NCI-H128 (cell line): ENCODE data around the gene HAPLN2.

ENCODE experiments used
- DNase-seq: peaks from one replicate; lab custom pipeline; 2025; ENCODE audit not compliant: unreplicated experiment; lab: John Stamatoyannopoulos, UW

The HAPLN2 gene

DNA sequence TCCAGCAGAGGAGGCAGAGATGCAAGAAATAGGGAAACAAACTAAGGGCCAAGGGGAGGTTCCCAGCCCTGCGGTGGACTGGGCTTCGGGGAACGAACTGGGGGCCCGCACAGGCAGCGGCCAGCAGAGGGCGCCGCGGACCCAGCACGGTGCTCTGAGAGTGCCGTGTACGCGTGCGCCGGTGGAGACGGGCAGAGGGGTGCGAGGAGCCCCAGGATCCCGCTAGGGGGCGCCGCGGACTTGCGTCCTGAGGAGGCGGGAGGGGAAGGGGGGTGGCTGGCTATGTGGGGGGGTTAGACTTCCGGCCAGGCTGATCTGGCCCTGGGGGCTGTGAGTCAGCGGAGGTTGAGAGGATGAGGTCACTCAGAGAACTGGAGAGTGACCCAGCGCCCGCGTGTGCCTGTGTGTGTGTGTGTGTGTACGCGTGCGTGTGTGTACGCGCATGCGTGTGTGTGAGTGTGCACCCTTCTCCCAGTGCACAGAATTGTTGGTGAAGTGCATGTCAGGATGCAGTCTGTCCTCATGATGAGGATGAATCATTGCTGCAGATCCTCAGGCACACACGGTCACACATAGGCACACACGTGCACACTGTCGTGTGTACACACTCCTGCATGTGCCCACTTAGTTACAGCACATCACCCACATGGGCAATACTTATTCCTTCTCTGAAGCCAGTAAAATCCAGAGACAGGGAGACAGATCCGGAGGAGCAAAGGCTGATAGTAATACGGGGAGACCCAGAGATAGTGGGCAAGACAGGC is 41.0 kb downstream of the HAPLN2 start:
- peak; percentile 89 for DNase-seq

DNA sequence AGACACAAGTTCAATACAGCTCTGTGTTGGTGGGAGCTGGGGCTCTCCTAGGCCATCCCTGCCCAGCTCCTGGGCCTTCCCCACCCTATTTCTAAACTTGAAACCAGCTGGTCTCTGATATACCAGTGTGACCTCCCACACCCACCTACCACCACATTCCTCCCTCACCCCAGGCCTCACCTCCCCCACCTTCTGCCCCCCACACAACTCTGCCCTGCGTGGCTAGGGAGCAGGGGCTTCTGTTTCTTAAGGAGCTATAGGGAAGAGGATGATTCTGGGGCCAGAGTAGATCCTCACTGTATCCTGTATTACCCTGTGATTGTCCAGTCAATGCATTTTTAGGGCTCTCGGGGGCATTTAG is 41.5 kb downstream of the HAPLN2 start:
- DNase-seq = no peak

DNA sequence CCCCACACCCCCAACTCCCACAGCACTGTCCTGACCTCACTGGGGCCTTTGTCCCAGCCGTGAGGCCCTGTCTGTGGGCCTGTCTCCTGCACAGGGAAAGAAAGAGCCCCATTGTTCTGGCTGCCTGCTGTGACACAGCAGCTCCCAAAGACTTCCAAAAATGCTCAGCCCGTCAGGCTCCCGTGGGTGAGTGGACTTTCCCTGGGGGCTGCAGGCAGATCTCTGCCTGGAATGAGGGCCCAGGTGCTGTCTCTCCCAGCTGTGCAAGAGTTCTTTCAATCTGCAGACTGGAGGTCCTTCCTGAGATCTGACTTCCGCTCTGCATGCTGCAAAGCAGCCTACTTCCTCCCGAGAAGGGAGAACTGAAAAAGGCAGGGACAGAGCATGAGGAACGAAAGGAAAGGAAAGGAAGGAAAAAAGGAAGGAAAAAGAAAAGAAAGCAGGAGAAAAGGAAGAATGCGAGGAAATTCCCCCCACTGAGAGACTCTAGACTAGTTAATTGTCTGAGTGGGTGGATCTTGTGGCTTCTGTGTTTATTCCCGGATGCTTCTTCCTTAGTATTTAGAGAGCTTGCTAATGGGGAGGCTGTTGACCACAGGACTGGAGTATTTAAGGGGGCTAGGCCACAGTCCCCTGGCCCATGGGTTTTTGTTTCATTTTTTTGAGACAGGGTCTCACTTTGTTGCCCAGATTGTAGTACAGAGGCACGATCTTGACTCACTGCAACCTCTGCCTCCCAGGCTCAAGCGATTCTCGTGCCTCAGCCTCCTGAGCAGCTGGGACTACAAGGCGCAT is 43.0 kb downstream of the HAPLN2 start:
- DNase-seq = no peak

GRCh38 chr1:156662800-156663055 is 43.5 kb downstream of the HAPLN2 start:
- DNase-seq = no peak

GRCh38 chr1:156663178-156663577 is 44.0 kb downstream of the HAPLN2 start:
- no peak for DNase-seq

DNA sequence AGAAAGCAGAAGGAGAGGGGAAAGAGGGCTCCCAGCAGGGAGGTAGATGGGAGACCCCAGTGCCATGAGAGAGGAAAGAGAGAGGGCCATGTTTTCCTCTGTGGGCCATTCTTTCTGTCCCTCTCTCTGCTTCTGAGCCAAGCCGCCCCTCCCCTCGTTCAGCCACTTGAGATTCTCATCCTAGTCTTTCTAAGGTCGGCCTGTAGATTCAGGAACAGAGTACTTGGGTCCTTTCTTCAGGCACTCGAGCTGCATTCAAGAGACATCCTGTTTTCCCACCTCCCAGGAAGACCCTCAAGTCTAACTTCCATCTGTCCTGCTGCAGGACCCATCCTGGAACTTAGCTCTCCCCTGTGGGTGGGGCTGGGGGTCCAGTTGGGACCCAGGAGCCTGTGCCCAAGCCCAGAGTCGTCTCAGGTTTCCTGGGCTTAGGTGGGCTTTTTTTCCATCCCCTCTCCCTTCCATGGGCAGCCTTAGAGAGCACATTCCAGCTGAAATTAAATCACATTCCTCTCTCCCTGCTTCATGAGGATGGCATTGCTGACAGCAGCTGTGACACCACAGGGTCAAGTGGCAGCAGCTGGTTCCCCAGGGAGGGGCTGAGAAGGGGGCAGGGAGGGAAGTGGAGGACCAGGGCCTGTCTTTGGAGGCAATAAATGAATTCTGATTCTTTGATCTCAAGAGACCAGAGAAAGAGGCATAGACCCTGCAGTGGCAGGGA is 45.0 kb downstream of the HAPLN2 start:
- DNase-seq = no peak

GRCh38 chr1:156664767-156665411 is 45.7 kb downstream of the HAPLN2 start:
- no peak for DNase-seq

- DNase-seq = no peak
These were observed 46.3 kb downstream of the HAPLN2 start for GRCh38 chr1:156665539-156665938.

GRCh38 chr1:156666862-156667609 is 47.8 kb downstream of the HAPLN2 start:
- DNase-seq = no peak

- DNase-seq = no peak
These were observed 48.4 kb downstream of the HAPLN2 start for GRCh38 chr1:156667610-156667967.

- DNase-seq = no peak
These were observed 48.9 kb downstream of the HAPLN2 start for GRCh38 chr1:156667968-156668709.

DNA sequence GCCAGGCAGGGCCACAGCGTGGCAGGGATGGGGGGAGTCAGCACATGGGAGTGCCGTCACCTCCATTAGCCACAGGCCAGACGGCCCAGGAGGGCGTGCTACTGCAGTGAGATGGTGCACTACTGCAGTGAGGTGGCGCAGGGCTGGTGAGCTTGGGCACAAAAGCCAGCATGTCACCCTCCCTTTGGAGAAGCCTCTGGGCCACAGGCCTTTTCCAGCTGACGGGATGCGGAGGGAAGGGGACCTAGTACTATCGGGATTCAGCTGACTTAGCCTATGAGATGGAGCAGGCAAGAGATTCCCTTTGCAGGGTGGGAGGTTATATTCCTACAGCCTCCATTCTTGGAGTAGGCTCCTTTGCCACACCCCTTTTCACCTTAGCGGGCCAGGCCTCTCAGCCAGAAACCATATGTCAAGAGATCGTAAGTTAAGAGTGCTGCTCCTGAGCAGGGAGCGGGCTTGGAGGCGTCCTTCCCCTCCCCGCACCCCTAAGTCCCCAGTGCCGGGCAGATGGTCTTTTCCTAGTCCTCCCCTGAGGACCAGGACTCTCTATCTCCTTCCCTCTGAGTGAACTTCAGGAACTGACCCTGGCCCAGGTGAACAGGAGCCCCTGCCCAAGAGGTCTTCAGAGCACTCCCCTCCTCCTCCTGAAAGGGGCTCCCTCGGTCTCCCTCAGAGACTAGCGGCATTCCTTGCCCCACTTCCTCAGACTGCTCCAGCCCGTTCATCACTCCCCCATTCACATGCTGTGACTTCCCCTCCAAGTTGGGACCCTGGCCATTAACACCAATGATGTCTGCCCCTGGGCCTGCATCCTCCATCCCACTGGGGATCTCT is 49.8 kb downstream of the HAPLN2 start:
- no peak for DNase-seq

DNA sequence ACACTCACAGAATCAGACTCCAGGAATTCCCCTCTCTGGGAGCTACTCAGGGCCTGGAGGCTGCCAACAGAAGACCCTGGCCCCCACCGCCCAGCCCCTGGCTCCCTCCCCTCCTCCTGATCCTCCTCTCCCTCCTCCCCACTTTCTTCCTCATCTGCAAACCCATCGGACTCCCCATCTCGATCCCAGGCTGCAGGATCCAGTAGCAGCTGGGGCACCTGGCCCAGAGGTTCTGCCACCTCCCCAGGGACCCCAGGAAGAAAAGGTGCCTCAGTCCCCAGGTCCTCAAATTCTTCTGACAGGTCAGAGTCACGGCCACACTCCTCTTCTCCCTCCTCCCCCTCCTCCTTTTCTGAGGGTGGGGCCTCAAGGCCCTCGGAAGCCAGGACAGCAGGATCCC is 50.6 kb downstream of the HAPLN2 start:
- no peak for DNase-seq

DNA sequence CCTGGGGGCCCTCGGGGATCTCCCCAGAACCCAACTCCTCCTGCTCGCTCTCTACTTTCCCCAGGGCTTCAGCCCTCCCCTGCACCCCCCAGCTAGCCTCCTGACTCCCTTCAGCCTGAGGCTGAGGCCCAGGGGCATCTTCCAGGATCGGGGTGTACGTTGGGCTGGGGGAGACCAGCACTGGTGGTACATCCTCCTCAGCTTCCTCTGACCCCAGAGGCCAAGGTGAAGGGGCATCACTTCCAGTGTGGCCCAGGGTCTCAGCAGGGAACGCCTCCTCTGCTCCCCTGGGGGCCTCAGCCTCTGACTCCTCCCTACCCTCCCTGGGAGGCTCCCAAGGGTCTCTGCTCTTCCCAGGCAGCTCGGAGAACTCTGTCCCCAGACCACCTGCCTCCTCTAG is 51.1 kb downstream of the HAPLN2 start:
- no peak for DNase-seq

GRCh38 chr1:156670791-156671190 is 51.6 kb downstream of the HAPLN2 start:
- no peak for DNase-seq

DNA sequence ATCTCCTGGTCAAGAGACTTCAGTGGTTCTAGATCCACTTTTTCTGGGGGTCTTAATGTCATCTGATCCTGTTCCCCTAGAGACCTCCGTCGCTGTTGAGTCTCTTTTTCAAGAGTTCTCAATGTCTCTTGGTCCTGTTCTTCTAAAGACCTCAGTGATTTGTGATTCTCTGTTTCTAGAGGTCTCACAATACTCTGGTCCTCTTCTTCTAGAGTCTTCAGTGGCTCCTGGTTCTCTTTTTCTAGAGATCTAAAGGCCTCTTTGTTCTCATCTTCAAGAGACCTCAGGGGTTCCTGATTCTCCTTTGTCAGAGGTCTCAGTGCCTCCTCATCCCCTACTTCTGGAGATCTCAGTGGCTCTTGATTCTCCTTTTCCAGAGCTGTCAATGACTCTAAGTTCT is 52.6 kb downstream of the HAPLN2 start:
- no peak for DNase-seq

GRCh38 chr1:156673387-156674121 is 54.3 kb downstream of the HAPLN2 start:
- DNase-seq = no peak
